CD4-positive, alpha-beta T cell treated with Interleukin-2 at 100 ng/mL for 4 hours (primary cell): ENCODE measurements around the gene TRIP11.

Experiments
- DNase-seq: peaks from one replicate; pipeline ENCODE4 v3.0.0-alpha.2; 2020; ENCODE audit warnings: low spot score

The TRIP11 gene

DNA sequence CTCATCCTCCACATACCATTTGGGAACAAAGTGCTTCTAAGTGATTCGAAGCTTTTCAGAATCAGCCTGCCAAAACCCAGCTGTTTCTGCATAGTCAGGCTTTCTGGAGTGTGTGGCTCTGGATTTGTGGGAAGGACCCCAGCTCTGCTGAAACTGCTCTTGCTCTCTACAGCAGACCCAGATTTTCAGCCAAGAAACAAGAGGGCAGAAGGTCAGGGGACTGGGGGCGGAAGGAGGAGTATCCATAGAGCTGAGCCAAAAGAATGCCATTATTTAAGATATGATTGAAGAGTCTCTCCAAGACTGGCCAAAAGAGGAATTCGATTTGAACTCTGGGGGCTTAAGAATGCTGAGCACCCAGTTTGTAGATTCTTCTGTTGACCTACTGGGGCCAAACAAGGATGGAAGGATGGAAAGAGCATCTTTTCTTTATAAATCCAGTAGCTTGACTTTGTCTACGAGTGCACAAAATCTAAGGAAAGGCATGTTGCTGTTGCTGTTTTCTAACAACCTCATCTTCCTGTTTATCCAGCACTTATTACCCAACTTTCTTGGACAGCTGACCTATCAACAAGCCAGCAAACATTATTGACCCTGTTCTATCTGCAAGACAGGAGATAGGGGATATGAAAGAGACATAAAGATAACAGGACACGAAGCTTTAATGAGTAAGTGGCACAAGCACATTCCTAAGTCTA, 121.5 kb downstream of the TRIP11 start:
- no peak for DNase-seq
